B cell (primary cell): ENCODE measurements around the gene C12orf75. TPM values are rescaled to one million over a fixed set of nuclear protein-coding genes. Genes with fewer than 3 reads are reported as not detected.
"Not testable (repeated sequence)": the region's sequence is repeated elsewhere in the genome, so short reads cannot be mapped to it uniquely, and the experiment has no call there.

Experiments used
- ATAC-seq: fragments of 200-7000 bp; cut with Tn5 transposase; one replicate; pipeline ENCODE4 v1.10.0; 2021; ENCODE audit warnings: low read depth, mild to moderate bottlenecking, moderate number of reproducible peaks, moderate library complexity
- CTCF ChIA-PET: fragments of 350-600 bp; sonication (Branson Sonifier 250); formaldehyde crosslinking; loops from one replicate; lab custom pipeline; 2021; ENCODE audit warnings: antibody characterized with exemption, inconsistent platforms; lab: Charles Lee
- POLR2A ChIA-PET: fragments of 350-600 bp; sonication (Branson Sonifier 250); formaldehyde crosslinking; loops from one replicate; lab custom pipeline; 2021; ENCODE audit warnings: antibody characterized with exemption; lab: Charles Lee
- DNase-seq: peaks from one replicate; pipeline ENCODE4 v3.0.0; 2013
- H2AFZ ChIP-seq: 2 replicates; pipeline ENCODE4 v1.6.1; 2012; ENCODE audit warnings: mild to moderate bottlenecking, low read depth, low read length; ENCODE audit not compliant: insufficient read depth, poor library complexity, severe bottlenecking
- H3K27ac ChIP-seq, 2 donors: 1 replicate in 1 of 2; 2 replicates in 1 of 2; pipeline ENCODE4 v1.5.1; 2012 to 2013; ENCODE audit warnings: low read length in 2 of 2, mild to moderate bottlenecking in 2 of 2, moderate library complexity in 1 of 2
- H3K27me3 ChIP-seq, 4 experiments: fragments of 200-600 bp in 1 of 4; sonication (generic) in 1 of 4; replicated peaks in 1 of 4; 1 replicate in 2 of 4; 2 replicates in 2 of 4; pipeline versions ENCODE4 v1.6.1 to v1.7.0; 2013 to 2016; ENCODE audit warnings: low read length in 3 of 4, mild to moderate bottlenecking in 2 of 4, mixed read lengths in 1 of 4, moderate library complexity in 1 of 4; ENCODE audit not compliant: insufficient read depth in 4 of 4, control insufficient read depth in 3 of 4; ENCODE audit errors: control extremely low read depth in 1 of 4
- H3K36me3 ChIP-seq, 2 experiments: replicated peaks in 1 of 2; 1 replicate in 1 of 2; 2 replicates in 1 of 2; pipeline versions ENCODE4 v1.6.1 to v1.7.1; 2013; ENCODE audit warnings: low read length in 1 of 2; ENCODE audit not compliant: insufficient read depth in 2 of 2, control insufficient read depth in 1 of 2; ENCODE audit errors: control extremely low read depth in 1 of 2, extremely low read depth in 1 of 2
- H3K4me1 ChIP-seq, 2 donors: fragments of 200-600 bp in 1 of 2; sonication (generic) in 1 of 2; 1 replicate in 1 of 2; 2 replicates in 1 of 2; pipeline versions ENCODE4 v1.5.1 to v1.6.1; 2013 to 2017; ENCODE audit warnings: low read length in 2 of 2; ENCODE audit not compliant: control insufficient read depth in 2 of 2, insufficient read depth in 2 of 2
- H3K4me2 ChIP-seq: replicated peaks from 2 replicates; pipeline ENCODE3; 2012; ENCODE audit warnings: mild to moderate bottlenecking, low read depth, low read length; ENCODE audit not compliant: poor library complexity, severe bottlenecking
- H3K4me3 ChIP-seq, 5 experiments: fragments of 200-600 bp in 1 of 5; sonication (generic) in 1 of 5; 1 replicate in 3 of 5; 2 replicates in 2 of 5; pipeline versions ENCODE4 v1.5.1 to v1.7.0; 2011 to 2016; ENCODE audit warnings: low read length in 4 of 5, mild to moderate bottlenecking in 4 of 5, low read depth in 2 of 5, control low read depth in 1 of 5, moderate library complexity in 1 of 5; ENCODE audit not compliant: insufficient read depth in 1 of 5; ENCODE audit errors: control extremely low read depth in 1 of 5, extremely low read depth in 1 of 5
- H3K79me2 ChIP-seq: fragments of 200-600 bp; sonication (generic); one replicate; pipeline ENCODE4 v1.6.0; 2016; ENCODE audit warnings: low read length; ENCODE audit not compliant: control insufficient read depth, insufficient read depth
- H3K9ac ChIP-seq: fragments of 200-600 bp; sonication (generic); 2 replicates; pipeline ENCODE4 v1.6.1; 2017; ENCODE audit warnings: mild to moderate bottlenecking, low read length, moderate library complexity
- H3K9me3 ChIP-seq, 3 donors: one replicate each; pipeline versions ENCODE4 v1.6.1 to v1.7.1; 2013; ENCODE audit warnings: low read length in 2 of 3; ENCODE audit not compliant: control insufficient read depth in 2 of 3, insufficient read depth in 1 of 3; ENCODE audit errors: control extremely low read depth in 1 of 3
- H4K20me1 ChIP-seq: 2 replicates; pipeline ENCODE4 v1.6.0; 2012; ENCODE audit warnings: mild to moderate bottlenecking, low read length; ENCODE audit not compliant: insufficient read depth, control insufficient read depth, poor library complexity, severe bottlenecking
- H3K27ac Mint-ChIP-seq: one replicate; pipeline ENCODE4 v1.8.0; 2021; ENCODE audit warnings: mixed read lengths
- H3K27me3 Mint-ChIP-seq: one replicate; pipeline ENCODE4 v1.8.0; 2021; ENCODE audit warnings: mixed read lengths
- H3K4me1 Mint-ChIP-seq: one replicate; pipeline ENCODE4 v1.8.0; 2021; ENCODE audit warnings: mixed read lengths
- H3K4me3 Mint-ChIP-seq: one replicate; pipeline ENCODE4 v1.8.0; 2021; ENCODE audit warnings: mixed read lengths
- H3K9me3 Mint-ChIP-seq: one replicate; pipeline ENCODE4 v1.8.0; 2022; ENCODE audit warnings: mixed read lengths; ENCODE audit not compliant: insufficient read depth
- EZH2 ChIP-seq: IDR thresholded peaks from 2 replicates; pipeline ENCODE4 v1.6.1; 2012; ENCODE audit warnings: borderline replicate concordance, low read depth, mild to moderate bottlenecking, moderate library complexity, low read length; ENCODE audit not compliant: insufficient read depth, poor library complexity, severe bottlenecking
- WGBS: methylation state at CpG from one replicate; pipeline ENCODE4 v1.1.5; 2013; ENCODE audit warnings: missing lambda C conversion rate; ENCODE audit not compliant: insufficient coverage; 5-methylcytosine and 5-hydroxymethylcytosine counted together
- intact Hi-C: fragments of 100-400 bp; cut with micrococcal nuclease; formaldehyde crosslinking; loops from one replicate; pipeline ENCODE4 v1.10.0; 2022
- polyA plus RNA-seq: library from polyadenylated mRNA; depleted of rRNA; stranded (reverse); fragments of >200 nt; gene quantifications from 2 replicates; pipeline ENCODE4 v1.2.3, GENCODE V29; 2012
- total RNA-seq, 2 donors: library from RNA; stranded (reverse); fragments of 120-200 nt in 1 of 2; gene quantifications; 1 replicate in 1 of 2; 2 replicates in 1 of 2; pipeline versions ENCODE4 v1.2.3 to v1.2.4, GENCODE V29; 2013 to 2022
- TF ChIP-seq, protein P1 (sequence below): fragments of 200-600 bp; IDR thresholded peaks from one replicate; pipeline ENCODE4 v1.8.0; 2022; ENCODE audit warnings: antibody characterized with exemption, mild to moderate bottlenecking

Gene C12orf75
- total and polyA plus RNA-seq, 2 donors (not counting 1 experiment from before 2014, with no cell fraction given) = 8.5 to 12.9 TPM

DNA sequence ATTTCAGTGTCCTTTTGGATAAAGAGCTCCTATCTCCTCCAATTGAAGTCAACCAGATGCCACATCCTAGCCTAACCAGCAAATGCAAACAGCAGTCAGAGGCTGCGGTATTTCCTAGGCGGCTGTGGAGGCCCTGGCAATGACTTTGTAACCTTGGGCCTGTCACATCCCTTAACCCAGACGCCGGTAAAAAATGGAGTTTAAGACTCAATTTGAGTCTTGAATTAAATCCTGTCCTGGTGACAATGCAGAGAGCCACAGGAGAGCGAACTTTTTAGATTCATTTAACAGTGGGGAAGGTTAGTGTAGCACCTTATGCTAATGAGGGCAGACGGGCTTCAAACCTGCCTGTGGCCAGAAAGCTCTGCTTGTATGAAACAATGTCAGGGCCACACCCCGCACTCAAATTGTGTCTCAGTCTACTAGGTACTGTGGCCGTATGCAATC is 1.3 kb downstream of the C12orf75 start:
- WGBS = 55% methylated on average over 6 of the region's 8 CpGs
- Mint-ChIP-seq H3K4me1 (peaks cover 49% of the 10 kb centered on the region), H3K4me3 (peak overlapping the region; percentile 88), H3K9me3 (no peaks in the 10 kb centered on the region), H3K27me3 (no peaks in the 10 kb centered on the region), H3K27ac (peak overlapping the region; percentile 86)
- no peaks in the 10 kb centered on the region for H4K20me1 ChIP-seq
- H3K4me1 ChIP-seq = peaks cover 35 to 46% of the 10 kb centered on the region in 2 donors
- H3K9me3 ChIP-seq = no peaks in the 10 kb centered on the region
- peak overlapping the region; percentile 93 for H3K4me2 ChIP-seq
- ChIA-PET POLR2A (interaction anchor here (1.1 kb wide), 1 partner anchor 96 kb away, joined by 4 read pairs; the partner anchor contains the start of gene APPL2), CTCF (interaction anchor here (0.8 to 1.5 kb wide), 3 partner anchors 15 to 50 kb away, joined by 3 to 4 read pairs (median 3); no protein-coding TSS in a partner anchor)
- intact Hi-C loops = loop anchor here (2.0 to 5.0 kb wide), 5 partner anchors 50 to 1195 kb away; partner anchors contain the start of genes NFYB and WASHC4
- H3K36me3 ChIP-seq = no peaks in the 10 kb centered on the region
- peak overlapping the region; percentile 70 for H3K9ac ChIP-seq
- no peak for DNase-seq
- TF ChIP-seq, protein P1, sequence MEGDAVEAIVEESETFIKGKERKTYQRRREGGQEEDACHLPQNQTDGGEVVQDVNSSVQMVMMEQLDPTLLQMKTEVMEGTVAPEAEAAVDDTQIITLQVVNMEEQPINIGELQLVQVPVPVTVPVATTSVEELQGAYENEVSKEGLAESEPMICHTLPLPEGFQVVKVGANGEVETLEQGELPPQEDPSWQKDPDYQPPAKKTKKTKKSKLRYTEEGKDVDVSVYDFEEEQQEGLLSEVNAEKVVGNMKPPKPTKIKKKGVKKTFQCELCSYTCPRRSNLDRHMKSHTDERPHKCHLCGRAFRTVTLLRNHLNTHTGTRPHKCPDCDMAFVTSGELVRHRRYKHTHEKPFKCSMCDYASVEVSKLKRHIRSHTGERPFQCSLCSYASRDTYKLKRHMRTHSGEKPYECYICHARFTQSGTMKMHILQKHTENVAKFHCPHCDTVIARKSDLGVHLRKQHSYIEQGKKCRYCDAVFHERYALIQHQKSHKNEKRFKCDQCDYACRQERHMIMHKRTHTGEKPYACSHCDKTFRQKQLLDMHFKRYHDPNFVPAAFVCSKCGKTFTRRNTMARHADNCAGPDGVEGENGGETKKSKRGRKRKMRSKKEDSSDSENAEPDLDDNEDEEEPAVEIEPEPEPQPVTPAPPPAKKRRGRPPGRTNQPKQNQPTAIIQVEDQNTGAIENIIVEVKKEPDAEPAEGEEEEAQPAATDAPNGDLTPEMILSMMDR = no peak
- TF ChIP-seq EZH2 = no peak
- H3K79me2 ChIP-seq = peaks cover 41% of the 10 kb centered on the region
- peak overlapping the region; percentile 73 for H2AFZ ChIP-seq
- H3K27me3 ChIP-seq = no peaks in the 10 kb centered on the region
- H3K4me3 ChIP-seq = peak overlapping the region in 3 of 5 experiments; percentile 69 to 78 (median 73)
- ATAC-seq = no peak
- H3K27ac ChIP-seq = no peak overlapping the region

DNA sequence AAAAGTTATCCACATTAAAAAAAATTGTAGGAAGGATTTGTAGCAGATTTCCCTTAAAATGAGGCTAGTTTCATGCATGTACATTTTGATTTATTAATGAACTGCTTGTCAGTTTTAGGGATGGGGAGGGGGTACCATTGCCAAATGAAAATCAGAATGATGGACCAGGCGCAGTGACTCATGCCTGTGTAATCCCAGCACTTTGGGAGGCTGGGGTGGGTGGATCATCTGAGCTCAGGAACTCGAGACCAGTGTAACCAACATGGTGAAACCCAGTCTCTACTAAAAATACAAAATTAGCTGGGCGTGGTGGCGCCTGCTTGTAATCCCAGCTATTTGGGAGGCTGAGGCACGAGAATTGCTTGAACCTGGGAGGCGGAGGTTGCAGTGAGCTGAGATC is 1.8 kb downstream of the C12orf75 start:
- Mint-ChIP-seq H3K4me1 (peaks cover 46% of the 10 kb centered on the region), H3K4me3 (peak overlapping the region; percentile 88)
- peak overlapping the region; percentile 93 for H3K4me2 ChIP-seq
- CTCF ChIA-PET = interaction anchor here (0.7 to 1.5 kb wide), 2 partner anchors 50 to 1194 kb away, joined by 4 to 5 read pairs; partner anchors contain the start of gene NFYB
- H3K27ac ChIP-seq, H4K20me1 ChIP-seq, H3K9me3 Mint-ChIP-seq, ATAC-seq, H3K27me3 ChIP-seq, H3K36me3 ChIP-seq, H3K9me3 ChIP-seq, H3K27ac Mint-ChIP-seq, POLR2A ChIA-PET, H3K4me3 ChIP-seq, H3K27me3 Mint-ChIP-seq, DNase-seq: not testable (repeated sequence)
- WGBS = 100% methylated on average over 5 of the region's 6 CpGs
- intact Hi-C loops = loop anchor here (5.0 kb wide), 3 partner anchors 50 to 1195 kb away; partner anchors contain the start of genes NFYB and WASHC4
- H3K79me2 ChIP-seq = peaks cover 45% of the 10 kb centered on the region
- peak overlapping the region; percentile 73 for H2AFZ ChIP-seq
- peak overlapping the region; percentile 70 for H3K9ac ChIP-seq
- peaks cover 33 to 43% of the 10 kb centered on the region in 2 donors for H3K4me1 ChIP-seq
